GM19328 (cell line): ENCODE measurements around the gene SLC25A13.

Source experiments
- ATAC-seq: cut with Tn5 transposase; IDR thresholded peaks from one replicate; pipeline ENCODE4 v1.9.1; 2021; ENCODE audit warnings: mild to moderate bottlenecking, moderate library complexity; ENCODE audit not compliant: unreplicated experiment

Gene SLC25A13

GRCh38 chr7:96111405-96111804 is 210.5 kb downstream of the SLC25A13 start:
- no peak for ATAC-seq

GRCh38 chr7:96104984-96105383 is 216.9 kb downstream of the SLC25A13 start:
- no peak for ATAC-seq

GRCh38 chr7:96102096-96102811 is 219.6 kb downstream of the SLC25A13 start:
- no peak for ATAC-seq

GRCh38 chr7:96100737-96101136 is 221.2 kb downstream of the SLC25A13 start:
- no peak for ATAC-seq

GRCh38 chr7:96097835-96098234 is 224.1 kb downstream of the SLC25A13 start:
- ATAC-seq = no peak

GRCh38 chr7:96093435-96093834 is 228.5 kb downstream of the SLC25A13 start:
- no peak for ATAC-seq

- no peak for ATAC-seq
Measured at GRCh38 chr7:96090756-96091155, 231.1 kb downstream of the SLC25A13 start.

GRCh38 chr7:96089511-96089910 is 232.4 kb downstream of the SLC25A13 start:
- ATAC-seq = no peak

GRCh38 chr7:96088579-96088978 is 233.3 kb downstream of the SLC25A13 start:
- no peak for ATAC-seq

- no peak for ATAC-seq
Measured at GRCh38 chr7:96085953-96086352, 235.9 kb downstream of the SLC25A13 start.

GRCh38 chr7:96084881-96085553 is 236.9 kb downstream of the SLC25A13 start:
- no peak for ATAC-seq

GRCh38 chr7:96080027-96080426 is 241.9 kb downstream of the SLC25A13 start:
- no peak for ATAC-seq

- no peak for ATAC-seq
Measured at GRCh38 chr7:96076350-96076707, 245.6 kb downstream of the SLC25A13 start.

GRCh38 chr7:96075510-96076349 is 246.2 kb downstream of the SLC25A13 start:
- ATAC-seq = peak; percentile 89

- no peak for ATAC-seq
Measured at GRCh38 chr7:96074871-96075270, 247.0 kb downstream of the SLC25A13 start.
